DOHH2 (cell line): ENCODE data around the gene SMIM44.

ENCODE experiments used
- H3F3A ChIP-seq: fragments of 200-600 bp; sonication (generic), shearing (Covaris generic); 2 replicates; pipeline ENCODE4 v1.6.0; 2016; ENCODE audit warnings: antibody characterized with exemption, mild to moderate bottlenecking; ENCODE audit not compliant: control insufficient read depth, insufficient read depth
- H3K27ac ChIP-seq: fragments of 200-600 bp; sonication (generic); 2 replicates; pipeline ENCODE4 v1.5.1; 2014; ENCODE audit warnings: low read depth, mild to moderate bottlenecking, low read length, moderate library complexity
- H3K27me3 ChIP-seq: fragments of 200-600 bp; sonication (generic); 2 replicates; pipeline ENCODE4 v1.6.1; 2014; ENCODE audit warnings: mild to moderate bottlenecking, low read length, mixed read lengths; ENCODE audit not compliant: control insufficient read depth
- H3K36me3 ChIP-seq: fragments of 200-600 bp; sonication (generic); 2 replicates; pipeline ENCODE4 v1.6.1; 2014; ENCODE audit warnings: mild to moderate bottlenecking, low read length, moderate library complexity, mixed read lengths; ENCODE audit not compliant: control insufficient read depth
- H3K4me1 ChIP-seq: fragments of 200-600 bp; sonication (generic); 2 replicates; pipeline ENCODE4 v1.6.1; 2014; ENCODE audit warnings: mild to moderate bottlenecking, low read length, mixed read lengths; ENCODE audit not compliant: control insufficient read depth
- H3K4me2 ChIP-seq: fragments of 200-600 bp; sonication (generic); 2 replicates; pipeline ENCODE4 v1.6.0; 2014; ENCODE audit warnings: mild to moderate bottlenecking, low read length, moderate library complexity
- H3K4me3 ChIP-seq: fragments of 200-600 bp; sonication (generic); 2 replicates; pipeline ENCODE4 v1.5.1; 2014; ENCODE audit warnings: mild to moderate bottlenecking, low read length, mixed read lengths
- H3K79me2 ChIP-seq: fragments of 200-600 bp; sonication (generic); 2 replicates; pipeline ENCODE4 v1.6.1; 2014; ENCODE audit warnings: mild to moderate bottlenecking, low read length, mixed read lengths; ENCODE audit not compliant: control insufficient read depth
- H3K9me2 ChIP-seq: fragments of 200-600 bp; sonication (generic); replicated peaks from 2 replicates; pipeline ENCODE4 v1.6.1; 2014; ENCODE audit warnings: mild to moderate bottlenecking, low read length, mixed read lengths; ENCODE audit not compliant: control insufficient read depth
- H3K9me3 ChIP-seq: fragments of 200-600 bp; sonication (generic); 2 replicates; pipeline ENCODE4 v1.6.1; 2014; ENCODE audit warnings: antibody characterized with exemption, low read length, mixed read lengths; ENCODE audit not compliant: control insufficient read depth, insufficient read depth
- H4K20me1 ChIP-seq: fragments of 200-600 bp; sonication (generic); 2 replicates; pipeline ENCODE4 v1.6.0; 2014; ENCODE audit warnings: low read depth, mild to moderate bottlenecking, antibody characterized with exemption, low read length, moderate library complexity; ENCODE audit not compliant: control insufficient read depth, insufficient read depth
- CTCF ChIP-seq: fragments of 200-600 bp; sonication (generic); IDR thresholded peaks from one replicate; pipeline ENCODE4 v1.5.1; 2014; ENCODE audit warnings: antibody characterized with exemption, mild to moderate bottlenecking, low read depth, low read length; ENCODE audit not compliant: poor library complexity, severe bottlenecking
- EZH2phosphoT487 ChIP-seq: fragments of 200-600 bp; sonication (generic); IDR thresholded peaks from 2 replicates; pipeline ENCODE4 v1.6.1; 2017; ENCODE audit warnings: borderline replicate concordance, mild to moderate bottlenecking, antibody characterized with exemption, low read length, moderate library complexity, mixed read lengths

Gene SMIM44

GRCh38 chr19:3496392-3497273 lies 13.4 kb upstream of the SMIM44 start:
- no peaks in the 10 kb centered on the region for H3K9me2 ChIP-seq
- no peaks in the 10 kb centered on the region for H3K9me3 ChIP-seq
- TF ChIP-seq CTCF (no peak), EZH2phosphoT487 (no peak)
- peaks cover 37% of the 10 kb centered on the region for H3K79me2 ChIP-seq
- no peak overlapping the region for H3K4me3 ChIP-seq
- no peak overlapping the region for H3K27ac ChIP-seq
- H3F3A ChIP-seq, result no peaks in the 10 kb centered on the region
- peaks cover 31% of the 10 kb centered on the region for H3K36me3 ChIP-seq
- H3K4me2 ChIP-seq, result no peak overlapping the region
- peaks cover 15% of the 10 kb centered on the region for H3K4me1 ChIP-seq
- H3K27me3 ChIP-seq, result no peaks in the 10 kb centered on the region
- H4K20me1 ChIP-seq, result no peaks in the 10 kb centered on the region

- H3K79me2 ChIP-seq, result peaks cover 28% of the 10 kb centered on the region
- H3K9me3 ChIP-seq, result no peaks in the 10 kb centered on the region
- no peak overlapping the region for H3K4me2 ChIP-seq
- H3K27ac ChIP-seq, result no peak overlapping the region
- no peaks in the 10 kb centered on the region for H4K20me1 ChIP-seq
- no peaks in the 10 kb centered on the region for H3F3A ChIP-seq
- H3K9me2 ChIP-seq, result no peaks in the 10 kb centered on the region
- no peak overlapping the region for H3K4me3 ChIP-seq
- H3K4me1 ChIP-seq, result peaks cover 7% of the 10 kb centered on the region
- no peak for TF ChIP-seq CTCF
- no peak for TF ChIP-seq EZH2phosphoT487
- H3K27me3 ChIP-seq, result no peaks in the 10 kb centered on the region
- H3K36me3 ChIP-seq, result peaks cover 31% of the 10 kb centered on the region
These were observed 11.3 kb upstream of the SMIM44 start for GRCh38 chr19:3494559-3494958.

DNA sequence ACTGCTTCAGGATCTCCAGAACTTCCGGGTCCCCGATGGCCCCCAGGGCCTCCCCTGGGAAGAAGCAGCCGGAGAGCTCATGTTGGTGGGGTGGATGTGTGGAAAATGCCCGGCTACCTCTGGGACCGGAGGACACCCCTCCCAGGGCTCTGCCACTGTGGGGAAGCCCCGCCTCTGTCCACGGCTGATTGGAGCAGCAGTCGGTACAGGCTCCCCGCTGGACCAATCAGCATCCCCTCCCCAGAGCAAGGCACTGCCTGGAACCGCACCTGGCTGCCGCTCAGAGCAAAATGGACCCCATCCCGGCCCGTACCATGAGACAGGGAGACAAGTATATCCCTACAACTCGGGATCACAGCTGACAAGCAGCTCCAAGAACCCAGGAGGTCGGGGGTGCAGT lies 10.8 kb upstream of the SMIM44 start:
- TF ChIP-seq CTCF, result no peak
- TF ChIP-seq EZH2phosphoT487, result no peak
- H3K36me3 ChIP-seq, result peaks cover 31% of the 10 kb centered on the region
- no peaks in the 10 kb centered on the region for H3K9me2 ChIP-seq
- no peaks in the 10 kb centered on the region for H4K20me1 ChIP-seq
- peaks cover 2% of the 10 kb centered on the region for H3K4me1 ChIP-seq
- H3K79me2 ChIP-seq, result peaks cover 23% of the 10 kb centered on the region
- H3K27ac ChIP-seq, result no peak overlapping the region
- no peak overlapping the region for H3K4me2 ChIP-seq
- H3K27me3 ChIP-seq, result no peaks in the 10 kb centered on the region
- no peak overlapping the region for H3K4me3 ChIP-seq
- no peaks in the 10 kb centered on the region for H3F3A ChIP-seq
- no peaks in the 10 kb centered on the region for H3K9me3 ChIP-seq
